ENCODE results near the gene YEATS4.

Gene YEATS4

DNA sequence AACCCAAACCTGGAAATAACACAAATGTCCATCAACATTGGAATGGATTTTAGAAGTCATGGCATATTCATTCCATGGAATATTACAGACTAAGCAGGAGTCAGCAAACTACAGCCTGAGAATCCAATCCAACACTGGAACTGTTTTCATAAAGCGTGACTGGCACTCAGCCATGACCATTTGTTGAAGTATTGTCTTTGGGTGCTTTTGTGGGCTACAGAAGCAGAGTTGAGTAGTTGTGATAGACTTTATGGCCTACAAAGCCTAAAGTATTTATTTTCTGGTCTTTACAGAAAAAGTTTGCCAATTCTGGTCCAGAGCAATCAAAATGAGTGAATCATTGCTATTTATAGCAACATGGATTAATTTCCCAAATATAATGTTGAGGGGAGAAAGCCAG is 76.1 kb downstream of the YEATS4 start:
- H3K27ac ChIP-seq, result no peak overlapping the region
- POLR2A ChIA-PET (ENCODE audit: low non-redundant PET), result no interaction called here
- TF ChIP-seq, protein P1, sequence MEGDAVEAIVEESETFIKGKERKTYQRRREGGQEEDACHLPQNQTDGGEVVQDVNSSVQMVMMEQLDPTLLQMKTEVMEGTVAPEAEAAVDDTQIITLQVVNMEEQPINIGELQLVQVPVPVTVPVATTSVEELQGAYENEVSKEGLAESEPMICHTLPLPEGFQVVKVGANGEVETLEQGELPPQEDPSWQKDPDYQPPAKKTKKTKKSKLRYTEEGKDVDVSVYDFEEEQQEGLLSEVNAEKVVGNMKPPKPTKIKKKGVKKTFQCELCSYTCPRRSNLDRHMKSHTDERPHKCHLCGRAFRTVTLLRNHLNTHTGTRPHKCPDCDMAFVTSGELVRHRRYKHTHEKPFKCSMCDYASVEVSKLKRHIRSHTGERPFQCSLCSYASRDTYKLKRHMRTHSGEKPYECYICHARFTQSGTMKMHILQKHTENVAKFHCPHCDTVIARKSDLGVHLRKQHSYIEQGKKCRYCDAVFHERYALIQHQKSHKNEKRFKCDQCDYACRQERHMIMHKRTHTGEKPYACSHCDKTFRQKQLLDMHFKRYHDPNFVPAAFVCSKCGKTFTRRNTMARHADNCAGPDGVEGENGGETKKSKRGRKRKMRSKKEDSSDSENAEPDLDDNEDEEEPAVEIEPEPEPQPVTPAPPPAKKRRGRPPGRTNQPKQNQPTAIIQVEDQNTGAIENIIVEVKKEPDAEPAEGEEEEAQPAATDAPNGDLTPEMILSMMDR (conservative IDR thresholded peaks at IDR 0.05; ENCODE audit: low read depth), result no peak
- DNase-seq (ENCODE audit: low spot score), result no peak
- CTCF ChIA-PET, result no interaction called here

DNA sequence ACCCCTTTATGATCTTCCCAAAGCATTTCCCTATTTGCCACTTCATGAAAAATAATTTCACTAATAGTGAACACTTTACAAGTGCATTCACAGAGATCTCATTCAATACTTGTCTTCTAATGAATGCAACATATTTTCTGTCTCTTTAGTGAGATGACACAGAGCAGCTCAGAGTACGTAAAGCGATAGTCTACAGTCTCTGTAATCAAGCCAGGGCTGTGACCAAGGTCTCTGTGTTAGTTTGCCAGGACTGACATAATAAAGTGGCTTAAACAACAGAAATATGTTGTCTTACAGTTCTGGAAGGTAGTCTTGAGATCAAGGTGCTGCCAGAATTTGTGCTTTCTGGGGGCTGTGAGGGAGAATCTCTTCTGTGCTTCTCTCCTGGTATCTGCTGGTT is 77.5 kb downstream of the YEATS4 start:
- H3K27ac ChIP-seq, result no peak overlapping the region
- ChIA-PET CTCF (no interaction called here), POLR2A (ENCODE audit: low non-redundant PET) (no interaction called here)
- no peak for DNase-seq (ENCODE audit: low spot score)
- TF ChIP-seq, protein P1 (conservative IDR thresholded peaks at IDR 0.05; ENCODE audit: low read depth), result no peak

DNA sequence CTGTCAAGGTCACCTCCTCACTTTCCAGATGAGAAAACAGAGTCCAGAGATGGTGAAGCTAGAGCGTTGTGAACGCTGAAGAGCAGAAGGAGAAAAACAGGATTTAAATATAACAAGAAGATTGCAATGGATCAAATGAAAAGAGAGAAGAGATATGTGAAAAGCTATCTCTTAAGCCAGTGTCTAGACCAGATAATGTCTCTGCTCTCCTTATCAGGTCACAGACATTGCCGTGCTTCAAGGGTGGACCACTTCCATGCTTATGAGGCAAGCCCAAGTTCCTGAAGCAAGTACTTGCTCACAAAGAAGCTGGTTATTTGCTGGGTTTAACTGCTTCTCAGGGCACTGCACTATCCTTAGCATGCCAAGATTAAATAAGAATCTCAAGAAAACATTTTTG is 79.0 kb downstream of the YEATS4 start:
- H3K27ac ChIP-seq, result no peak overlapping the region
- POLR2A ChIA-PET (ENCODE audit: low non-redundant PET), result no interaction called here
- CTCF ChIA-PET, result interaction anchor here (0.5 kb wide), 1 partner anchor 284 kb away, joined by 3 read pairs; no protein-coding TSS in a partner anchor
- TF ChIP-seq, protein P1 (conservative IDR thresholded peaks at IDR 0.05; ENCODE audit: low read depth), result no peak
- DNase-seq (ENCODE audit: low spot score), result no peak

DNA sequence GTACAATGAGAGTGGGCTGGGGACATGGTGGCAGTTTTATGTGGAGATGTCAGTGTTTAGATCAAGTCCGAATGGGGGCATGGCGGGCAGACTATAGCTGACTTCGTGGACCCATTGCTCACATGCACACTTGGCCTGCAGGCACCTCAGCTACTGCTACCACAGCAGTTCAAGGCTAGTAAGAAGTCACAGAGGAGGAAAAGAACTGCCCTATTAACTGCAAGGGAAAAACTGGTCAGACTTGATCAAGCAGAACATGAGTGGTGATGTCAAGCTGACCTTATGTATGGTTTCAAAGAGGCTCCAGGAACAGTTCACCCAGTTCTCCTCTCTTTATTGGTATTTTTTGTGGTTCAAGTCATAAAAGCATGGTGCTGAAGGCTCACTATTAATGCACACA is 80.5 kb downstream of the YEATS4 start:
- TF ChIP-seq, protein P1 (conservative IDR thresholded peaks at IDR 0.05; ENCODE audit: low read depth), result no peak
- ChIA-PET POLR2A (ENCODE audit: low non-redundant PET) (no interaction called here), CTCF (interaction anchor here (0.6 kb wide), 1 partner anchor 140 kb away, joined by 6 read pairs; no protein-coding TSS in a partner anchor)
- no peak overlapping the region for H3K27ac ChIP-seq
- no peak for DNase-seq (ENCODE audit: low spot score)

All from RWPE1 (cell line).